GM12892 (cell line): Measurements from ENCODE around the gene POP4.

Experiments
- POLR2A ChIP-seq: IDR thresholded peaks from 2 replicates; pipeline ENCODE4 v1.6.1; 2011; ENCODE audit warnings: low read depth, low read length, control low read depth
- POLR2AphosphoS5 ChIP-seq: IDR thresholded peaks from 2 replicates; pipeline ENCODE4 v1.6.1; 2011; ENCODE audit warnings: low read depth, low read length, control low read depth
- TAF1 ChIP-seq: IDR thresholded peaks from 2 replicates; pipeline ENCODE4 v1.6.1; 2011; ENCODE audit warnings: low read depth, mild to moderate bottlenecking, control low read depth, low read length, borderline replicate concordance

DNA sequence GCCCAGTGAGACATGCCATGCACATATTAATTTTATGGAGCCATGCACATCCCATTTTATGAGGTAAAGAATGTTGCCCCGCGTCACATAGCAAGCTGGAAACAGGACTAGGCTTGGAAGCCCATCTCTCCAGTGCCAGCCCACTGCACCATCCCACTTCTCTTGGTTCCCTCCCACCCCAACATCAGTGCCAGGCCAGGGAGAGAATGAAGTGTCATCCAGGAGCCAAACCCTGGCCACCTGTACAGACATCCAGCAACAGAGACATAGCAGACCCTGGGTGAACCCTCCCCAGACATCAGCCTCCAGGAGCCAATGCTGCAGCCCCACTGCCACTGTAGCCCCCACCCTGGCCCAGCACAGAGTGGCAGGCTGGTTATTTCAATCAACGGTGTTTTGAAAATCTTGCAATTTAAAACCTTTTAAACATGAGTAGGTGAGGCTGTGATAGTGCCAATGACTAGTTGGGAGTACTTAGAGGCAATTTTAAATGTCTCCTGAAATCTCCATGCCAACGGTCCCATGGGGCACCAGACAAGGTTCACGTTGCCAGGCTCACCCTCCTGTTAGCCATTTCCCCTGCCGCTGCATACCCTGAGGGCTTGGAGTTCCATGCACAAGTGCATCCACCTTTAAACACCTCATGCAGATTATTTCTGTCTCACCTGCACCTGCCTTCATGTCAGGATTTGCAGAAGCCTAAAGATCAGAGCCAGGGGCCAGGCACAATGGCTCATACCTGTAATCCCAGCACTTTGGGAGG, 45.6 kb upstream of the POP4 start:
- TF ChIP-seq POLR2AphosphoS5 (no peak), POLR2A (no peak), TAF1 (no peak)
